RWPE2 (cell line): ENCODE data around the gene MTM1.

Source experiments
- ATAC-seq: fragments of 200-7000 bp; cut with Tn5 transposase; 3 replicates; pipeline ENCODE4 v1.9.1; 2021; ENCODE audit warnings: low read depth
- DNase-seq: peaks from one replicate; pipeline ENCODE4 v3.0.0-alpha.2; 2020; ENCODE audit warnings: low spot score
- H3K27ac ChIP-seq: fragments of 450-650 bp; 2 replicates; pipeline ENCODE4 v1.5.1; 2017; ENCODE audit warnings: mild to moderate bottlenecking; ENCODE audit not compliant: poor library complexity, severe bottlenecking
- H3K27me3 ChIP-seq: fragments of 250-450 bp; sonication (Bioruptor Pico); 2 replicates; pipeline ENCODE4 v1.5.1; 2021; ENCODE audit warnings: mild to moderate bottlenecking, moderate library complexity; ENCODE audit not compliant: insufficient read depth, poor library complexity, severe bottlenecking
- H3K36me3 ChIP-seq: fragments of 250-450 bp; sonication (Bioruptor Pico); 2 replicates; pipeline ENCODE4 v1.5.1; 2020; ENCODE audit warnings: low read depth, mild to moderate bottlenecking, moderate library complexity
- H3K4me1 ChIP-seq: fragments of 250-450 bp; sonication (Bioruptor Pico); 2 replicates; pipeline ENCODE4 v1.5.1; 2021; ENCODE audit warnings: mild to moderate bottlenecking, moderate library complexity; ENCODE audit not compliant: insufficient read depth, poor library complexity, severe bottlenecking
- H3K4me3 ChIP-seq: fragments of 250-450 bp; sonication (Bioruptor Pico); 2 replicates; pipeline ENCODE4 v1.5.1; 2021; ENCODE audit warnings: mild to moderate bottlenecking, moderate library complexity; ENCODE audit not compliant: severe bottlenecking
- H3K9me3 ChIP-seq: fragments of 250-450 bp; sonication (Bioruptor Pico); 2 replicates; pipeline ENCODE4 v1.5.1; 2021; ENCODE audit warnings: mild to moderate bottlenecking, moderate library complexity; ENCODE audit not compliant: severe bottlenecking
- TF ChIP-seq, protein P1 (sequence below): fragments of 450-650 bp; IDR thresholded peaks from one replicate; pipeline ENCODE4 v1.5.1; 2017; ENCODE audit warnings: mild to moderate bottlenecking, moderate library complexity; ENCODE audit not compliant: poor library complexity, severe bottlenecking

The MTM1 gene

GRCh38 chrX:150547375-150548115, 20.9 kb upstream of the MTM1 start:
- ATAC-seq (peak; percentile 66), DNase-seq (no peak)
- Histone ChIP-seq H3K4me1 (no peaks in the 10 kb centered on the region), H3K36me3 (no peaks in the 10 kb centered on the region), H3K4me3 (no peak overlapping the region), H3K9me3 (no peaks in the 10 kb centered on the region), H3K27ac (no peak overlapping the region), H3K27me3 (no peaks in the 10 kb centered on the region)
- TF ChIP-seq, protein P1, sequence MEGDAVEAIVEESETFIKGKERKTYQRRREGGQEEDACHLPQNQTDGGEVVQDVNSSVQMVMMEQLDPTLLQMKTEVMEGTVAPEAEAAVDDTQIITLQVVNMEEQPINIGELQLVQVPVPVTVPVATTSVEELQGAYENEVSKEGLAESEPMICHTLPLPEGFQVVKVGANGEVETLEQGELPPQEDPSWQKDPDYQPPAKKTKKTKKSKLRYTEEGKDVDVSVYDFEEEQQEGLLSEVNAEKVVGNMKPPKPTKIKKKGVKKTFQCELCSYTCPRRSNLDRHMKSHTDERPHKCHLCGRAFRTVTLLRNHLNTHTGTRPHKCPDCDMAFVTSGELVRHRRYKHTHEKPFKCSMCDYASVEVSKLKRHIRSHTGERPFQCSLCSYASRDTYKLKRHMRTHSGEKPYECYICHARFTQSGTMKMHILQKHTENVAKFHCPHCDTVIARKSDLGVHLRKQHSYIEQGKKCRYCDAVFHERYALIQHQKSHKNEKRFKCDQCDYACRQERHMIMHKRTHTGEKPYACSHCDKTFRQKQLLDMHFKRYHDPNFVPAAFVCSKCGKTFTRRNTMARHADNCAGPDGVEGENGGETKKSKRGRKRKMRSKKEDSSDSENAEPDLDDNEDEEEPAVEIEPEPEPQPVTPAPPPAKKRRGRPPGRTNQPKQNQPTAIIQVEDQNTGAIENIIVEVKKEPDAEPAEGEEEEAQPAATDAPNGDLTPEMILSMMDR, result no peak

- Histone ChIP-seq H3K36me3 (no peaks in the 10 kb centered on the region), H3K27ac (no peak overlapping the region), H3K4me3 (no peak overlapping the region), H3K4me1 (no peaks in the 10 kb centered on the region), H3K27me3 (no peaks in the 10 kb centered on the region), H3K9me3 (no peaks in the 10 kb centered on the region)
- DNase-seq (no peak), ATAC-seq (no peak)
- TF ChIP-seq, protein P1, result no peak
Observed at GRCh38 chrX:150548251-150548650, 20.2 kb upstream of the MTM1 start.

- Histone ChIP-seq H3K27me3 (no peaks in the 10 kb centered on the region), H3K4me1 (no peaks in the 10 kb centered on the region), H3K9me3 (no peaks in the 10 kb centered on the region), H3K27ac (no peak overlapping the region), H3K4me3 (no peak overlapping the region), H3K36me3 (no peaks in the 10 kb centered on the region)
- TF ChIP-seq, protein P1, result no peak
- DNase-seq, result no peak
- no peak for ATAC-seq
Observed at GRCh38 chrX:150548684-150549083, 19.7 kb upstream of the MTM1 start.

GRCh38 chrX:150551963-150552362, 16.5 kb upstream of the MTM1 start:
- H3K36me3 ChIP-seq, result no peaks in the 10 kb centered on the region
- TF ChIP-seq, protein P1, result no peak
- no peaks in the 10 kb centered on the region for H3K4me1 ChIP-seq
- no peak for DNase-seq
- no peak overlapping the region for H3K4me3 ChIP-seq
- H3K27me3 ChIP-seq, result no peaks in the 10 kb centered on the region
- H3K27ac ChIP-seq, result no peak overlapping the region
- H3K9me3 ChIP-seq, result no peaks in the 10 kb centered on the region
- ATAC-seq, result no peak

DNA sequence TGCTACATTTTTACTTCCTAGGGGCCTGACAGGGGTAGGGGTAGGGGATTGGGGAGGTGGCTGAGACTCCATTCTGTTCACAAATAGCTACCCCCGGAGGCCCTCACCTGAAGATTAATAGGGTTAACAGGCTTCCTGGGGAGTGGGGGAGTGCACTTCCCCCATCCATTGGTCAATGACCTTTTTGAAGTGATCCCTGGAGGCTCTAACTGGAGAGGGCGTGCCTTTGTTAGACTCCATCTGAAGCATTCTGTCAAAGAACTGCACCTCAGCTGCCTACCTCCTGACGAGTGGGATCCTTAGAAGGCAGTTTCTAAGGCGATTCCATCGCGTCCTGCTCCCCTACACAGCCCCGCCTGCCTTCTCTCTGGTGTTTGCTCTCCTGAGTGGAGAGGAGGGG, 10.0 kb upstream of the MTM1 start:
- Histone ChIP-seq H3K36me3 (no peaks in the 10 kb centered on the region), H3K4me3 (no peak overlapping the region), H3K4me1 (no peaks in the 10 kb centered on the region), H3K9me3 (no peaks in the 10 kb centered on the region), H3K27me3 (no peaks in the 10 kb centered on the region), H3K27ac (no peak overlapping the region)
- no peak for ATAC-seq
- TF ChIP-seq, protein P1, result no peak
- DNase-seq, result no peak
